GM12891 (cell line): ENCODE data around the gene ANGPTL1.

Experiments
- POLR2A ChIP-seq: IDR thresholded peaks from 2 replicates; pipeline ENCODE4 v1.6.1; 2011; ENCODE audit warnings: low read depth, low read length, control low read depth
- POLR2AphosphoS5 ChIP-seq: IDR thresholded peaks from 2 replicates; pipeline ENCODE4 v1.6.1; 2011; ENCODE audit warnings: low read depth, low read length, control low read depth
- SPI1 ChIP-seq: IDR thresholded peaks from 2 replicates; pipeline ENCODE4 v1.6.1; 2011; ENCODE audit warnings: low read depth, low read length, control low read depth
- TAF1 ChIP-seq: IDR thresholded peaks from 2 replicates; pipeline ENCODE4 v1.6.1; 2011; ENCODE audit warnings: low read depth, low read length, control low read depth

- TF ChIP-seq POLR2A (no peak), POLR2AphosphoS5 (no peak), TAF1 (no peak), SPI1 (no peak)
Observed at GRCh38 chr1:178875936-178876335, 5.1 kb upstream of the ANGPTL1 start.
